Liver (tissue), 9 donors: Measurements from ENCODE around the gene GOLGA7B. TPM values are rescaled to one million over a fixed set of nuclear protein-coding genes. Genes with fewer than 3 reads are reported as not detected.
"Not testable (repeated sequence)": the region's sequence is repeated elsewhere in the genome, so short reads cannot be mapped to it uniquely, and the experiment has no call there.

Experiments
- DNase-seq: peaks from one replicate; pipeline ENCODE4 v3.0.0-alpha.2; 2017; ENCODE audit warnings: low spot score
- H3K27ac ChIP-seq, 2 donors: one replicate each; pipeline ENCODE4 v1.7.0; 2013; ENCODE audit warnings: inconsistent platforms in 2 of 2, low read length in 2 of 2, control low read depth in 1 of 2, low read depth in 1 of 2, mild to moderate bottlenecking in 1 of 2
- H3K27me3 ChIP-seq, 4 donors: one replicate each; pipeline versions ENCODE4 v1.6.1 to v1.7.0; 2013; ENCODE audit warnings: low read length in 3 of 4, inconsistent platforms in 1 of 4, mild to moderate bottlenecking in 1 of 4, moderate library complexity in 1 of 4; ENCODE audit not compliant: control insufficient read depth in 4 of 4, insufficient read depth in 4 of 4
- H3K36me3 ChIP-seq, 4 donors: one replicate each; pipeline versions ENCODE4 v1.6.1 to v1.7.0; 2013; ENCODE audit warnings: low read length in 3 of 4, mild to moderate bottlenecking in 3 of 4, low read depth in 1 of 4, moderate library complexity in 1 of 4; ENCODE audit not compliant: control insufficient read depth in 4 of 4, insufficient read depth in 3 of 4
- H3K4me1 ChIP-seq, 4 donors: one replicate each; pipeline versions ENCODE4 v1.6.1 to v1.7.0; 2013; ENCODE audit warnings: low read length in 3 of 4, mild to moderate bottlenecking in 3 of 4, moderate library complexity in 1 of 4; ENCODE audit not compliant: control insufficient read depth in 4 of 4, insufficient read depth in 4 of 4
- H3K4me3 ChIP-seq, 3 donors: one replicate each; pipeline versions ENCODE4 v1.6.1 to v1.7.0; 2013; ENCODE audit warnings: low read length in 3 of 3, control low read depth in 1 of 3, low read depth in 1 of 3, mild to moderate bottlenecking in 1 of 3
- H3K9ac ChIP-seq, 2 donors: one replicate each; pipeline ENCODE4 v1.7.0; 2013; ENCODE audit warnings: low read length in 2 of 2, mild to moderate bottlenecking in 2 of 2, moderate library complexity in 2 of 2, control low read depth in 1 of 2, low read depth in 1 of 2
- H3K9me3 ChIP-seq, 4 donors: one replicate each; pipeline versions ENCODE4 v1.6.1 to v1.7.0; 2013; ENCODE audit warnings: low read length in 3 of 4; ENCODE audit not compliant: control insufficient read depth in 4 of 4
- EGR1 ChIP-seq, 2 donors: IDR thresholded peaks; 2 replicates each; pipeline ENCODE4 v1.6.1; 2016 to 2018; ENCODE audit warnings: antibody characterized with exemption in 2 of 2, low read depth in 2 of 2
- FOXA2 ChIP-seq: IDR thresholded peaks from 2 replicates; pipeline ENCODE4 v1.6.1; 2016; ENCODE audit warnings: antibody characterized with exemption
- JUND ChIP-seq, 2 donors: IDR thresholded peaks; 2 replicates each; pipeline ENCODE4 v1.6.1; 2016; ENCODE audit warnings: antibody characterized with exemption in 2 of 2
- YY1 ChIP-seq: IDR thresholded peaks from 2 replicates; pipeline ENCODE4 v1.6.1; 2016; ENCODE audit warnings: antibody characterized with exemption, mild to moderate bottlenecking
- WGBS: extraction: QIAGEN DNeasy Blood & Tissue Kit; methylation state at CpG from one replicate; pipeline ENCODE4 v1.1.7; 2013; 5-methylcytosine and 5-hydroxymethylcytosine counted together
- polyA plus RNA-seq, 2 donors: library from polyadenylated mRNA; stranded (reverse) in 1 of 2; unstranded in 1 of 2; fragments of 200-250 nt in 1 of 2; fragments of >200 nt in 1 of 2; fragmentation: Nextera tagmentation in 1 of 2; extraction: Ambion mirVana in 1 of 2; gene quantifications; one replicate each; pipeline versions ENCODE4 v1.2.1 to v1.2.3, GENCODE V29; 2013 to 2015
- total RNA-seq, 2 donors: library from RNA; depleted of rRNA; stranded (reverse); fragments of >200 nt; gene quantifications; one replicate each; pipeline ENCODE4 v1.2.3, GENCODE V29; 2014
- TF ChIP-seq, protein P1 (sequence below): IDR thresholded peaks from 2 replicates; pipeline ENCODE4 v1.6.1; 2016; ENCODE audit warnings: antibody characterized with exemption
- donor health status: healthy.
- donor health status: healthy.
- donor health status: healthy.
- donor health status: healthy.
- donor health status: healthy.

GOLGA7B gene
- total and polyA plus RNA-seq, 4 donors = 0.05 to 0.63 (median 0.40) TPM

DNA sequence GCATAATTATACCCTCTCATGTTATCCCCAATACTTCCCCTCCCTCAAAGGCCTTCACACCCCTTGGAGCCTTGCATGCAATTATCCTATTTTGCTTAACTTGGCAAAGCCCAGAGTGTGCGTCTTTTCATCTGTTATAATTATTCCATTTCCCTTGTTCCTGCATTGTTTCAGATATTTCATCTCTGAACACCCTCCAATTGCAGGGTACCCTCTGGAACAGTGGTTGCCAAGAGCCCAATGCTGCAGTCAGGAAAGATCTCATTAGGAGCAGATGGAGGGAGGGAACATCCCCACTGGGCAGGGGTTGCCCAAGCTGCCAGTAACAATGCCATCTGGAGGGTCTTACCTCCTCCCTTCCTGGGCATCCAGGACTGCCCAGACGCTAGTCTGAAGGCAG, 18.4 kb upstream of the GOLGA7B start (continued):
- TF ChIP-seq, protein P1, sequence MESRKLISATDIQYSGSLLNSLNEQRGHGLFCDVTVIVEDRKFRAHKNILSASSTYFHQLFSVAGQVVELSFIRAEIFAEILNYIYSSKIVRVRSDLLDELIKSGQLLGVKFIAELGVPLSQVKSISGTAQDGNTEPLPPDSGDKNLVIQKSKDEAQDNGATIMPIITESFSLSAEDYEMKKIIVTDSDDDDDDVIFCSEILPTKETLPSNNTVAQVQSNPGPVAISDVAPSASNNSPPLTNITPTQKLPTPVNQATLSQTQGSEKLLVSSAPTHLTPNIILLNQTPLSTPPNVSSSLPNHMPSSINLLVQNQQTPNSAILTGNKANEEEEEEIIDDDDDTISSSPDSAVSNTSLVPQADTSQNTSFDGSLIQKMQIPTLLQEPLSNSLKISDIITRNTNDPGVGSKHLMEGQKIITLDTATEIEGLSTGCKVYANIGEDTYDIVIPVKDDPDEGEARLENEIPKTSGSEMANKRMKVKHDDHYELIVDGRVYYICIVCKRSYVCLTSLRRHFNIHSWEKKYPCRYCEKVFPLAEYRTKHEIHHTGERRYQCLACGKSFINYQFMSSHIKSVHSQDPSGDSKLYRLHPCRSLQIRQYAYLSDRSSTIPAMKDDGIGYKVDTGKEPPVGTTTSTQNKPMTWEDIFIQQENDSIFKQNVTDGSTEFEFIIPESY = no peak

DNA sequence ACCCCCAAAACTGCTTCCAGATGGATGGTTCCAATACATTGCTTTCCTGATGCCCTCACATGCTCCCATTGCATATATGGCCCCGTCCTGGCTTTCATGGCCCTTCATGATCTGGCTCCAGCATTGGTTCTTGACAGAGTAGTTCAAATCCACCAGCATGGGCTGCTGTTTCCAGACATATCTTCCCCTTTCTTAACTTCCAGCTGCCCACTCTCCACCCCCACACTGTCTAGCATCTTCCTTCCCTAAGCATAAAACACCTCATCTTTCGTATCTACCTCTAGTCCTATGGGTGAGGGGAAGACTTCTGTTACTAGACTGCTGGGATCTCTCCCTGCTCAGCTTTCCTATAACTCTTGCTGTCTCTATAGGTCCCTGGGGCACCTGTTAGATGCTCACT, 13.2 kb upstream of the GOLGA7B start:
- DNase-seq = no peak
- no peak overlapping the region for H3K9ac ChIP-seq
- WGBS = 74% methylated on average over 2 of the region's 2 CpGs
- H3K9me3 ChIP-seq = peaks cover 0 to 3% (median 0%) of the 10 kb centered on the region in 4 donors
- TF ChIP-seq YY1 = no peak
- no peak for TF ChIP-seq EGR1 (IDR thresholded peaks at IDR 0.05; ENCODE audit: low read depth in 2 of 2)
- TF ChIP-seq JUND (IDR thresholded peaks at IDR 0.05) = no peak
- TF ChIP-seq, protein P1 = no peak
- no peak overlapping the region for H3K4me3 ChIP-seq
- H3K27ac ChIP-seq = no peak overlapping the region
- H3K27me3 ChIP-seq = peaks cover 0 to 12% (median 0%) of the 10 kb centered on the region in 4 donors
- H3K36me3 ChIP-seq = no peaks in the 10 kb centered on the region
- H3K4me1 ChIP-seq = no peaks in the 10 kb centered on the region

DNA sequence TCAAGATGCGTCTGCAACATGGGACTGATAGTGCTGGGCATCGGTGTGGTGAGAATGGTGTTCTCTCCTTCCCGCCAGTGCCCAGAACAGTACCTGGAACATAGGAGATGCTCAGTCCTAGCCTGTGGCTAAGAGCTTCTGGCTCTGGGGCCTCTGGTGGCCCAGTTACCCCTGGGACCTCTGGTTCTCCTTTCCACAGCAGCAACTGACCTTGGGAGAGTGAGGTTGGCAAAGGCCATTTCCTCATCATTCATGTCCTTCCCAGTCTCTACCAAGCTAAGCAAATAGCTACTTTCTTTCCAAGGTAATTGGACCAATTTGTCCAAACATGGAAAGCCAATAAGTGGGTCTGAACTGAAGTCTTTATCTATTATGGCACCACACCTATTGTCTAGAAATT, 11.6 kb upstream of the GOLGA7B start:
- no peak overlapping the region for H3K27ac ChIP-seq
- H3K9me3 ChIP-seq = peaks cover 0 to 3% (median 0%) of the 10 kb centered on the region in 4 donors
- no peak for DNase-seq
- TF ChIP-seq FOXA2 (no peak), JUND (IDR thresholded peaks at IDR 0.05) (no peak), EGR1 (IDR thresholded peaks at IDR 0.05; ENCODE audit: low read depth in 2 of 2) (no peak), YY1 (no peak)
- 87% methylated on average over 3 of the region's 3 CpGs for WGBS
- no peaks in the 10 kb centered on the region for H3K36me3 ChIP-seq
- H3K27me3 ChIP-seq = peaks cover 0 to 12% (median 0%) of the 10 kb centered on the region in 4 donors
- no peak overlapping the region for H3K4me3 ChIP-seq
- no peaks in the 10 kb centered on the region for H3K4me1 ChIP-seq
- H3K9ac ChIP-seq = no peak overlapping the region

DNA sequence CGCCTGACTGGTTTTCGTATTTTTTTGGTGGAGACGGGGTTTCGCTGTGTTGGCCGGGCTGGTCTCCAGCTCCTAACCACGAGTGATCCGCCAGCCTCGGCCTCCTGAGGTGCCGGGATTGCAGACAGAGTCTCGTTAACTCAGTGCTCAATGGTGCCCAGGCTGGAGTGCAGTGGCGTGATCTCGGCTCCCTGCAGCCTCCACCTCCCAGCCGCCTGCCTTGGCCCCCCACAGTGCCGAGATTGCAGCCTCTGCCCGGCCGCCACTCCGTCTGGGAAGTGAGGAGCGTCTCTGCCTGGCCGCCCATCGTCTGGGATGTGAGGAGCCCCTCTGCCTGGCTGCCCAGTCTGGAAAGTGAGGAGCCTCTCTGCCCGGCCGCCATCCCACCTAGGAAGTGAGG, 8.5 kb upstream of the GOLGA7B start:
- H3K27me3 ChIP-seq = peaks cover 0 to 10% (median 0%) of the 10 kb centered on the region in 4 donors
- H3K9me3 ChIP-seq, H3K27ac ChIP-seq, H3K4me1 ChIP-seq, H3K9ac ChIP-seq, H3K4me3 ChIP-seq, DNase-seq, H3K36me3 ChIP-seq: not testable (repeated sequence)
- WGBS = 92% methylated on average over 14 of the region's 22 CpGs

DNA sequence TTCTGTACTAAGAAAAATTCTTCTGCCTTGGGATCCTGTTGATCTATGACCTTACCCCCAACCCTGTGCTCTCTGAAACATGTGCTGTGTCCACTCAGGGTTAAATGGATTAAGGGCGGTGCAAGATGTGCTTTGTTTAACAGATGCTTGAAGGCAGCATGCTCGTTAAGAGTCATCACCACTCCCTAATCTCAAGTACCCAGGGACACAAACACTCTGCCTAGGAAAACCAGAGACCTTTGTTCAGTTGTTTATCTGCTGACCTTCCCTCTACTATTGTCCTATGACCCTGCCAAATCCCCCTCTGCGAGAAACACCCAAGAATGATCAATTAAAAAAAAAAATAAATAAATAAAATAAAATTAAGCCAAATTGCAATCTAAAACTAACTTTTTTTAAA, 7.5 kb upstream of the GOLGA7B start:
- H3K36me3 ChIP-seq, H3K9ac ChIP-seq, H3K9me3 ChIP-seq, H3K4me1 ChIP-seq, H3K27ac ChIP-seq, DNase-seq, H3K27me3 ChIP-seq, H3K4me3 ChIP-seq: not testable (repeated sequence)
- 17% methylated on average over 2 of the region's 3 CpGs for WGBS
